Measurements from ENCODE around the gene LIPJ.

DNA sequence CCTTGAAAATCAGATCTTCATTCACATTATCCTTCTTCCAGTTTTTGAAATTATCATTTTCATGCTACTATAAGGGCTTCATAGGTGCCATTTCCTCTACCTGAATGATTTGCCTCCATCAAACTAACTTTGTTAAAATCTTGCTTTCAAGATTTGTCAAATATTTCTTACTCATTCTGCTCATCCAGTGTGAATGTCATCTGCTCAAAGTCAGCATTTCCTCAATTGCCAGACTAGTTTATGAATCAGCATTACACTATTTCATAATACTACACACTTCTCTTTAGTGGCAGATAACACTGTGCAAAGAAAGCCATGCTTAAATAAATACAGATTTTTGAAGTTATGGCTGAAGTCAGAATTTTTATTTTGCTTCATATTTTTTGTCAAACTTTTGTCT lies 56.4 kb downstream of the LIPJ start:
- no peak for TF ChIP-seq CTCF (IDR thresholded peaks at IDR 0.05; ENCODE audit: low read depth, low read length, poor library complexity, severe bottlenecking)
- no peak for TF ChIP-seq EZH2phosphoT487 (IDR thresholded peaks at IDR 0.05; ENCODE audit: borderline replicate concordance, low read length)
